Trophoblast cell (in vitro differentiated cells and primary cell): Measurements from ENCODE around the gene SYPL1.
A peak's percentile ranks its signal among the peaks of the same experiment; 100 is the strongest.

Source experiments
- DNase-seq, 2 donors: peaks; one replicate each; pipeline ENCODE4 v3.0.0-alpha.2; 2016
- H2AFZ ChIP-seq: 2 replicates; pipeline ENCODE4 v1.6.1; 2013; ENCODE audit warnings: low read length, moderate library complexity, mild to moderate bottlenecking; ENCODE audit not compliant: insufficient read depth, poor library complexity
- H2AK5ac ChIP-seq: 2 replicates; pipeline ENCODE4 v1.6.1; 2013; ENCODE audit warnings: mild to moderate bottlenecking, low read length
- H2BK120ac ChIP-seq: 2 replicates; pipeline ENCODE4 v1.6.1; 2013; ENCODE audit warnings: low read length, mild to moderate bottlenecking, moderate library complexity; ENCODE audit not compliant: insufficient read depth, poor library complexity
- H2BK12ac ChIP-seq: 2 replicates; pipeline ENCODE4 v1.6.1; 2013; ENCODE audit warnings: mild to moderate bottlenecking, low read length, moderate library complexity
- H2BK5ac ChIP-seq: 2 replicates; pipeline ENCODE4 v1.6.1; 2013; ENCODE audit warnings: low read length, low read depth, moderate library complexity, mild to moderate bottlenecking; ENCODE audit not compliant: poor library complexity
- H3K14ac ChIP-seq: 2 replicates; pipeline ENCODE4 v1.6.1; 2013; ENCODE audit warnings: mild to moderate bottlenecking, low read length
- H3K18ac ChIP-seq: 2 replicates; pipeline ENCODE4 v1.6.1; 2013; ENCODE audit warnings: mild to moderate bottlenecking, low read length
- H3K23ac ChIP-seq: 2 replicates; pipeline ENCODE4 v1.6.1; 2013; ENCODE audit warnings: low read length
- H3K27ac ChIP-seq: 2 replicates; pipeline ENCODE4 v1.5.1; 2013; ENCODE audit warnings: low read depth, mild to moderate bottlenecking, inconsistent platforms, low read length, moderate library complexity
- H3K27me3 ChIP-seq: 2 replicates; pipeline ENCODE4 v1.6.1; 2013; ENCODE audit warnings: inconsistent platforms, mild to moderate bottlenecking, low read length, moderate library complexity; ENCODE audit not compliant: insufficient read depth
- H3K36me3 ChIP-seq, 2 experiments: 1 replicate in 1 of 2; 2 replicates in 1 of 2; pipeline ENCODE4 v1.6.1; 2013; ENCODE audit warnings: low read length in 2 of 2, mild to moderate bottlenecking in 2 of 2, moderate library complexity in 1 of 2; ENCODE audit not compliant: insufficient read depth in 2 of 2, control insufficient read depth in 1 of 2
- H3K4ac ChIP-seq: 2 replicates; pipeline ENCODE4 v1.6.1; 2013; ENCODE audit warnings: low read depth, mild to moderate bottlenecking, low read length, moderate library complexity
- H3K4me1 ChIP-seq, 2 experiments: 1 replicate in 1 of 2; 2 replicates in 1 of 2; pipeline ENCODE4 v1.6.1; 2013; ENCODE audit warnings: low read length in 2 of 2, mild to moderate bottlenecking in 2 of 2, moderate library complexity in 1 of 2; ENCODE audit not compliant: insufficient read depth in 2 of 2, control insufficient read depth in 1 of 2
- H3K4me2 ChIP-seq: 2 replicates; pipeline ENCODE4 v1.6.1; 2013; ENCODE audit warnings: inconsistent platforms, mild to moderate bottlenecking, low read length, moderate library complexity
- H3K4me3 ChIP-seq: 2 replicates; pipeline ENCODE4 v1.5.1; 2013; ENCODE audit warnings: mild to moderate bottlenecking, low read depth, low read length, inconsistent platforms
- H3K79me1 ChIP-seq: one replicate; pipeline ENCODE4 v1.6.1; 2013; ENCODE audit warnings: low read length
- H3K79me2 ChIP-seq: 2 replicates; pipeline ENCODE4 v1.6.1; 2013; ENCODE audit warnings: low read length, mild to moderate bottlenecking; ENCODE audit not compliant: control insufficient read depth, insufficient read depth, poor library complexity
- H3K9ac ChIP-seq: 2 replicates; pipeline ENCODE4 v1.6.1; 2013; ENCODE audit warnings: mild to moderate bottlenecking, low read length
- H3K9me3 ChIP-seq: 2 replicates; pipeline ENCODE4 v1.6.1; 2013; ENCODE audit warnings: low read depth, mild to moderate bottlenecking, control low read depth, inconsistent platforms, low read length; ENCODE audit not compliant: insufficient read depth
- H4K12ac ChIP-seq: 2 replicates; pipeline ENCODE4 v1.6.1; 2013; ENCODE audit warnings: low read depth, mild to moderate bottlenecking, low read length, moderate library complexity
- H4K8ac ChIP-seq: 2 replicates; pipeline ENCODE4 v1.6.1; 2013; ENCODE audit warnings: low read depth, mild to moderate bottlenecking, low read length, moderate library complexity
- H4K91ac ChIP-seq: one replicate; pipeline ENCODE4 v1.6.1; 2013; ENCODE audit warnings: low read depth, mild to moderate bottlenecking, low read length, moderate library complexity
- WGBS: extraction: QIAGEN DNeasy Blood & Tissue Kit; methylation state at CpG from one replicate; pipeline ENCODE4 v1.1.7; 2013; ENCODE audit warnings: missing lambda C conversion rate; ENCODE audit not compliant: insufficient read length, insufficient coverage; ENCODE audit errors: extremely low coverage; 5-methylcytosine and 5-hydroxymethylcytosine counted together

Gene SYPL1

GRCh38 chr7:106045586-106045985, 66.5 kb downstream of the SYPL1 start:
- Histone ChIP-seq H3K23ac (no peak overlapping the region), H4K8ac (no peak overlapping the region), H3K4ac (no peak overlapping the region), H3K9ac (no peak overlapping the region), H3K27me3 (no peaks in the 10 kb centered on the region), H4K12ac (no peak overlapping the region), H3K14ac (no peak overlapping the region), H3K27ac (no peak overlapping the region), H2BK12ac (no peak overlapping the region), H3K4me3 (no peak overlapping the region), H2AFZ (no peak overlapping the region), H3K9me3 (no peaks in the 10 kb centered on the region), H3K18ac (no peak overlapping the region), H3K79me2 (no peaks in the 10 kb centered on the region), H2BK5ac (no peak overlapping the region), H3K4me2 (no peak overlapping the region), H4K91ac (no peak overlapping the region), H3K79me1 (no peaks in the 10 kb centered on the region), H3K36me3 (no peaks in the 10 kb centered on the region), H3K4me1 (peaks cover 5 to 11% of the 10 kb centered on the region in 2 experiments), H2AK5ac (no peak overlapping the region), H2BK120ac (no peak overlapping the region)
- DNase-seq = no peak
- no CpG with 5 or more reads among the region's 1 CpG for WGBS

GRCh38 chr7:106045139-106045538, 67.0 kb downstream of the SYPL1 start:
- no peaks in the 10 kb centered on the region for H3K27me3 ChIP-seq
- peaks cover under 1 to 6% of the 10 kb centered on the region in 2 experiments for H3K4me1 ChIP-seq

GRCh38 chr7:106042196-106042611, 69.9 kb downstream of the SYPL1 start:
- no peaks in the 10 kb centered on the region for H3K36me3 ChIP-seq
- no peaks in the 10 kb centered on the region for H3K79me2 ChIP-seq
- no peak overlapping the region for H3K9ac ChIP-seq
- no peak overlapping the region for H2AFZ ChIP-seq
- H2BK120ac ChIP-seq = no peak overlapping the region
- H3K14ac ChIP-seq = no peak overlapping the region
- H3K23ac ChIP-seq = no peak overlapping the region
- DNase-seq = no peak
- no peak overlapping the region for H4K12ac ChIP-seq
- no peak overlapping the region for H4K8ac ChIP-seq
- H3K9me3 ChIP-seq = no peaks in the 10 kb centered on the region
- H3K18ac ChIP-seq = no peak overlapping the region
- H3K4me1 ChIP-seq = peaks cover 0 to 7% of the 10 kb centered on the region in 2 experiments
- no peak overlapping the region for H2BK5ac ChIP-seq
- no peak overlapping the region for H3K4ac ChIP-seq
- no peak overlapping the region for H3K27ac ChIP-seq
- H3K4me2 ChIP-seq = no peak overlapping the region
- no peak overlapping the region for H3K4me3 ChIP-seq
- no peak overlapping the region for H4K91ac ChIP-seq
- no peaks in the 10 kb centered on the region for H3K79me1 ChIP-seq
- no peak overlapping the region for H2AK5ac ChIP-seq
- WGBS = no CpG with 5 or more reads among the region's 4 CpGs
- H2BK12ac ChIP-seq = no peak overlapping the region
- no peaks in the 10 kb centered on the region for H3K27me3 ChIP-seq

More at GRCh38 chr7:106045139-106045538, 67.0 kb downstream of the SYPL1 start:
- no peak overlapping the region for H2BK12ac ChIP-seq
- no peak for DNase-seq
- H3K18ac ChIP-seq = no peak overlapping the region
- H2BK120ac ChIP-seq = no peak overlapping the region
- H3K4me2 ChIP-seq = no peak overlapping the region
- no peak overlapping the region for H4K8ac ChIP-seq
- H3K79me1 ChIP-seq = no peaks in the 10 kb centered on the region
- H3K4ac ChIP-seq = no peak overlapping the region
- no peak overlapping the region for H3K27ac ChIP-seq
- H2AFZ ChIP-seq = no peak overlapping the region
- no peak overlapping the region for H3K23ac ChIP-seq
- H2AK5ac ChIP-seq = no peak overlapping the region
- H3K14ac ChIP-seq = no peak overlapping the region
- H3K79me2 ChIP-seq = no peaks in the 10 kb centered on the region
- H3K9ac ChIP-seq = no peak overlapping the region
- H4K12ac ChIP-seq = no peak overlapping the region
- H4K91ac ChIP-seq = no peak overlapping the region
- WGBS = no CpG with 5 or more reads among the region's 2 CpGs
- H3K9me3 ChIP-seq = no peaks in the 10 kb centered on the region
- no peak overlapping the region for H3K4me3 ChIP-seq
- H2BK5ac ChIP-seq = no peak overlapping the region
- H3K36me3 ChIP-seq = no peaks in the 10 kb centered on the region

- Histone ChIP-seq H4K12ac (no peak overlapping the region), H3K4me2 (no peak overlapping the region), H3K4ac (no peak overlapping the region), H3K23ac (no peak overlapping the region), H3K79me2 (no peaks in the 10 kb centered on the region), H3K36me3 (no peaks in the 10 kb centered on the region), H3K27ac (no peak overlapping the region), H2BK5ac (no peak overlapping the region), H2BK120ac (no peak overlapping the region), H3K18ac (no peak overlapping the region), H2AFZ (no peak overlapping the region), H4K8ac (no peak overlapping the region), H2AK5ac (no peak overlapping the region), H3K14ac (no peak overlapping the region), H3K4me3 (no peak overlapping the region), H2BK12ac (no peak overlapping the region), H3K27me3 (no peaks in the 10 kb centered on the region), H3K9ac (no peak overlapping the region), H3K79me1 (no peaks in the 10 kb centered on the region), H3K9me3 (no peaks in the 10 kb centered on the region), H4K91ac (no peak overlapping the region), H3K4me1 (peaks cover 0 to 7% of the 10 kb centered on the region in 2 experiments)
- DNase-seq = peak; percentile 58 to 81
- no CpG with 5 or more reads among the region's 6 CpGs for WGBS
Observed at GRCh38 chr7:106041140-106041717, 70.9 kb downstream of the SYPL1 start.
